ENCODE data around the gene ZNF280C. TPM values are rescaled to one million over a fixed set of nuclear protein-coding genes. Genes with fewer than 3 reads are reported as not detected.
"Not testable (repeated sequence)": the region's sequence is repeated elsewhere in the genome, so short reads cannot be mapped to it uniquely, and the experiment has no call there.

ZNF280C gene
- total RNA-seq, 1 donor, result 5.8 TPM

- Histone ChIP-seq H3K27me3 (ENCODE audit: insufficient read depth, low read length) (no peaks in the 10 kb centered on the region), H3K9me3 (ENCODE audit: low read depth, low read length) (no peaks in the 10 kb centered on the region), H3K4me1 (ENCODE audit: insufficient read depth, low read length) (no peaks in the 10 kb centered on the region), H3K4me3 (ENCODE audit: low read length) (no peak overlapping the region)
Measured at GRCh38 chrX:130280901-130281300, 12.2 kb upstream of the ZNF280C start.

- not testable (repeated sequence) for H3K9me3 ChIP-seq (ENCODE audit: low read depth, low read length); H3K4me3 ChIP-seq (ENCODE audit: low read length); H3K27me3 ChIP-seq (ENCODE audit: insufficient read depth, low read length); H3K4me1 ChIP-seq (ENCODE audit: insufficient read depth, low read length)
Measured at GRCh38 chrX:130272253-130272652, 3.6 kb upstream of the ZNF280C start.

GRCh38 chrX:130269391-130269790 lies 692 bp upstream of the ZNF280C start:
- not testable (repeated sequence) for H3K4me1 ChIP-seq (ENCODE audit: insufficient read depth, low read length); H3K9me3 ChIP-seq (ENCODE audit: low read depth, low read length); H3K27me3 ChIP-seq (ENCODE audit: insufficient read depth, low read length); H3K4me3 ChIP-seq (ENCODE audit: low read length)

GRCh38 chrX:130267956-130268448 lies 697 bp downstream of the ZNF280C start:
- no peaks in the 10 kb centered on the region for H3K27me3 ChIP-seq (ENCODE audit: insufficient read depth, low read length)
- no peaks in the 10 kb centered on the region for H3K9me3 ChIP-seq (ENCODE audit: low read depth, low read length)
- peak overlapping the region; percentile 57 for H3K4me3 ChIP-seq (ENCODE audit: low read length)
- peaks cover 10% of the 10 kb centered on the region for H3K4me1 ChIP-seq (ENCODE audit: insufficient read depth, low read length)

GRCh38 chrX:130264573-130264972 lies 4.1 kb downstream of the ZNF280C start:
- Histone ChIP-seq H3K4me3 (ENCODE audit: low read length) (no peak overlapping the region), H3K9me3 (ENCODE audit: low read depth, low read length) (no peaks in the 10 kb centered on the region), H3K4me1 (ENCODE audit: insufficient read depth, low read length) (peaks cover 10% of the 10 kb centered on the region), H3K27me3 (ENCODE audit: insufficient read depth, low read length) (no peaks in the 10 kb centered on the region)

GRCh38 chrX:130263016-130263415 lies 5.7 kb downstream of the ZNF280C start:
- Histone ChIP-seq H3K27me3 (ENCODE audit: insufficient read depth, low read length) (no peaks in the 10 kb centered on the region), H3K4me3 (ENCODE audit: low read length) (no peak overlapping the region), H3K4me1 (ENCODE audit: insufficient read depth, low read length) (peaks cover 9% of the 10 kb centered on the region), H3K9me3 (ENCODE audit: low read depth, low read length) (no peaks in the 10 kb centered on the region)

- Histone ChIP-seq H3K4me1 (ENCODE audit: insufficient read depth, low read length) (peaks cover 1% of the 10 kb centered on the region), H3K4me3 (ENCODE audit: low read length) (no peak overlapping the region), H3K27me3 (ENCODE audit: insufficient read depth, low read length) (no peaks in the 10 kb centered on the region), H3K9me3 (ENCODE audit: low read depth, low read length) (no peaks in the 10 kb centered on the region)
Measured at GRCh38 chrX:130262231-130262630, 6.5 kb downstream of the ZNF280C start.

- no peak overlapping the region for H3K4me3 ChIP-seq (ENCODE audit: low read length)
- H3K9me3 ChIP-seq (ENCODE audit: low read depth, low read length), result no peaks in the 10 kb centered on the region
- H3K27me3 ChIP-seq (ENCODE audit: insufficient read depth, low read length), result no peaks in the 10 kb centered on the region
- H3K4me1 ChIP-seq (ENCODE audit: insufficient read depth, low read length), result no peaks in the 10 kb centered on the region
Measured at GRCh38 chrX:130261296-130261893, 7.3 kb downstream of the ZNF280C start.

GRCh38 chrX:130260316-130260715 lies 8.4 kb downstream of the ZNF280C start:
- H3K4me1 ChIP-seq (ENCODE audit: insufficient read depth, low read length), result no peaks in the 10 kb centered on the region
- H3K27me3 ChIP-seq (ENCODE audit: insufficient read depth, low read length), result no peaks in the 10 kb centered on the region
- H3K4me3 ChIP-seq (ENCODE audit: low read length), result no peak overlapping the region
- no peaks in the 10 kb centered on the region for H3K9me3 ChIP-seq (ENCODE audit: low read depth, low read length)

- no peaks in the 10 kb centered on the region for H3K27me3 ChIP-seq (ENCODE audit: insufficient read depth, low read length)
- H3K4me3 ChIP-seq (ENCODE audit: low read length), result no peak overlapping the region
- H3K4me1 ChIP-seq (ENCODE audit: insufficient read depth, low read length), result no peaks in the 10 kb centered on the region
- no peaks in the 10 kb centered on the region for H3K9me3 ChIP-seq (ENCODE audit: low read depth, low read length)
Measured at GRCh38 chrX:130253916-130254315, 14.8 kb downstream of the ZNF280C start.

GRCh38 chrX:130251671-130252070 lies 17.0 kb downstream of the ZNF280C start:
- Histone ChIP-seq H3K27me3 (ENCODE audit: insufficient read depth, low read length) (no peaks in the 10 kb centered on the region), H3K4me1 (ENCODE audit: insufficient read depth, low read length) (no peaks in the 10 kb centered on the region), H3K4me3 (ENCODE audit: low read length) (no peak overlapping the region), H3K9me3 (ENCODE audit: low read depth, low read length) (no peaks in the 10 kb centered on the region)

- no peaks in the 10 kb centered on the region for H3K9me3 ChIP-seq (ENCODE audit: low read depth, low read length)
- no peaks in the 10 kb centered on the region for H3K27me3 ChIP-seq (ENCODE audit: insufficient read depth, low read length)
- H3K4me3 ChIP-seq (ENCODE audit: low read length), result no peak overlapping the region
- no peaks in the 10 kb centered on the region for H3K4me1 ChIP-seq (ENCODE audit: insufficient read depth, low read length)
Measured at GRCh38 chrX:130247996-130248395, 20.7 kb downstream of the ZNF280C start.

- H3K4me1 ChIP-seq (ENCODE audit: insufficient read depth, low read length), result no peaks in the 10 kb centered on the region
- no peaks in the 10 kb centered on the region for H3K27me3 ChIP-seq (ENCODE audit: insufficient read depth, low read length)
- H3K9me3 ChIP-seq (ENCODE audit: low read depth, low read length), result no peaks in the 10 kb centered on the region
- H3K4me3 ChIP-seq (ENCODE audit: low read length), result no peak overlapping the region
Measured at GRCh38 chrX:130246084-130246483, 22.6 kb downstream of the ZNF280C start.

- Histone ChIP-seq H3K27me3 (ENCODE audit: insufficient read depth, low read length) (no peaks in the 10 kb centered on the region), H3K4me1 (ENCODE audit: insufficient read depth, low read length) (no peaks in the 10 kb centered on the region), H3K9me3 (ENCODE audit: low read depth, low read length) (no peaks in the 10 kb centered on the region), H3K4me3 (ENCODE audit: low read length) (no peak overlapping the region)
Measured at GRCh38 chrX:130245441-130245840, 23.3 kb downstream of the ZNF280C start.

- not testable (repeated sequence) for H3K27me3 ChIP-seq (ENCODE audit: insufficient read depth, low read length); H3K4me1 ChIP-seq (ENCODE audit: insufficient read depth, low read length); H3K4me3 ChIP-seq (ENCODE audit: low read length); H3K9me3 ChIP-seq (ENCODE audit: low read depth, low read length)
Measured at GRCh38 chrX:130231184-130231583, 37.5 kb downstream of the ZNF280C start.

GRCh38 chrX:130228871-130229270 lies 39.8 kb downstream of the ZNF280C start:
- Histone ChIP-seq H3K9me3 (ENCODE audit: low read depth, low read length) (no peaks in the 10 kb centered on the region), H3K4me1 (ENCODE audit: insufficient read depth, low read length) (no peaks in the 10 kb centered on the region), H3K4me3 (ENCODE audit: low read length) (no peak overlapping the region), H3K27me3 (ENCODE audit: insufficient read depth, low read length) (no peaks in the 10 kb centered on the region)

Data from mononuclear cell (primary cell).